IMR-90 (cell line): ENCODE results near the gene CES2. TPM values are rescaled to one million over a fixed set of nuclear protein-coding genes. Genes with fewer than 3 reads are reported as not detected.
"Not testable (repeated sequence)": the region's sequence is repeated elsewhere in the genome, so short reads cannot be mapped to it uniquely, and the experiment has no call there.

Experiments used
- ATAC-seq: fragments of 200-7000 bp; cut with Tn5 transposase; 2 replicates; pipeline ENCODE4 v1.9.1; 2020; ENCODE audit warnings: low read depth, mild to moderate bottlenecking, moderate library complexity
- BruUV-seq: library from RNA; stranded (reverse); fragments of 400-500 nt; replicated peaks from 2 replicates; lab custom pipeline; 2021; lab: Mats Ljungman, UMichigan
- CTCF ChIA-PET: fragments of 300-600 bp; formaldehyde crosslinking; extraction: SDS; loops from one replicate; lab custom pipeline; 2021; ENCODE audit warnings: antibody characterized with exemption; lab: Yijun Ruan, JAX
- POLR2A ChIA-PET: fragments of 300-600 bp; sonication (Branson Sonifier 250); formaldehyde crosslinking; loops from one replicate; lab custom pipeline; 2022; ENCODE audit warnings: antibody characterized with exemption; ENCODE audit not compliant: unreplicated experiment; lab: Charles Lee
- DNase-seq: peaks from one replicate; pipeline ENCODE4 v3.0.0; 2013
- H2AFZ ChIP-seq: replicated peaks from 2 replicates; pipeline ENCODE3; 2013; ENCODE audit warnings: low read length, mild to moderate bottlenecking; ENCODE audit not compliant: poor library complexity
- H2AK5ac ChIP-seq: 2 replicates; pipeline ENCODE4 v1.6.1; 2013; ENCODE audit warnings: low read depth, low read length, inconsistent platforms
- H2AK9ac ChIP-seq: replicated peaks from 2 replicates; pipeline ENCODE3; 2013; ENCODE audit warnings: mild to moderate bottlenecking, low read depth, low read length, moderate library complexity; ENCODE audit not compliant: poor library complexity
- H2BK120ac ChIP-seq: 2 replicates; pipeline ENCODE4 v1.6.1; 2013; ENCODE audit warnings: low read depth, low read length, inconsistent platforms
- H2BK15ac ChIP-seq: 3 replicates; pipeline ENCODE4 v1.6.1; 2013; ENCODE audit warnings: low read depth, low read length, inconsistent platforms
- H2BK20ac ChIP-seq: 2 replicates; pipeline ENCODE4 v1.6.1; 2013; ENCODE audit warnings: low read depth, mild to moderate bottlenecking, inconsistent platforms, low read length, moderate library complexity
- H2BK5ac ChIP-seq: 2 replicates; pipeline ENCODE4 v1.6.1; 2013; ENCODE audit warnings: mild to moderate bottlenecking, low read depth, low read length, inconsistent platforms; ENCODE audit not compliant: poor library complexity, severe bottlenecking
- H3K14ac ChIP-seq: replicated peaks from 2 replicates; pipeline ENCODE4 v1.6.1; 2013; ENCODE audit warnings: low read depth, low read length, inconsistent platforms
- H3K18ac ChIP-seq: 2 replicates; pipeline ENCODE4 v1.6.1; 2013; ENCODE audit warnings: low read depth, low read length, control low read depth
- H3K23ac ChIP-seq: 2 replicates; pipeline ENCODE4 v1.6.1; 2013; ENCODE audit warnings: low read depth, low read length, inconsistent platforms
- H3K27ac ChIP-seq: 2 replicates; pipeline ENCODE4 v1.5.1; 2013; ENCODE audit warnings: mild to moderate bottlenecking, control low read depth, low read length; ENCODE audit not compliant: insufficient read depth
- H3K27me3 ChIP-seq: 2 replicates; pipeline ENCODE4 v1.6.1; 2013; ENCODE audit warnings: low read length; ENCODE audit not compliant: control insufficient read depth, insufficient read depth
- H3K36me3 ChIP-seq: 2 replicates; pipeline ENCODE4 v1.6.1; 2013; ENCODE audit warnings: low read length, mixed read lengths; ENCODE audit not compliant: control insufficient read depth, insufficient read depth
- H3K4ac ChIP-seq: 2 replicates; pipeline ENCODE4 v1.6.1; 2013; ENCODE audit warnings: low read depth, low read length, inconsistent platforms
- H3K4me1 ChIP-seq: 2 replicates; pipeline ENCODE4 v1.6.1; 2013; ENCODE audit warnings: low read length, mixed read lengths; ENCODE audit not compliant: control insufficient read depth, insufficient read depth
- H3K4me2 ChIP-seq: 2 replicates; pipeline ENCODE4 v1.6.1; 2013; ENCODE audit warnings: low read depth, mild to moderate bottlenecking, control low read depth, low read length, moderate library complexity
- H3K4me3 ChIP-seq: 2 replicates; pipeline ENCODE4 v1.5.1; 2013; ENCODE audit warnings: low read depth, mild to moderate bottlenecking, control low read depth, low read length, moderate library complexity; ENCODE audit not compliant: insufficient read depth
- H3K56ac ChIP-seq: 2 replicates; pipeline ENCODE4 v1.6.1; 2013; ENCODE audit warnings: low read length, inconsistent platforms; ENCODE audit not compliant: insufficient read depth; ENCODE audit errors: extremely low read depth
- H3K79me1 ChIP-seq, 2 experiments: 2 replicates each; pipeline ENCODE4 v1.6.1; 2013; ENCODE audit warnings: low read length in 2 of 2, inconsistent platforms in 1 of 2, low read depth in 1 of 2
- H3K9ac ChIP-seq: 2 replicates; pipeline ENCODE4 v1.6.1; 2013; ENCODE audit warnings: low read depth, low read length, control low read depth
- H3K9me1 ChIP-seq: 2 replicates; pipeline ENCODE4 v1.6.1; 2013; ENCODE audit warnings: low read length, inconsistent platforms; ENCODE audit not compliant: insufficient read depth
- H3K9me3 ChIP-seq: 2 replicates; pipeline ENCODE4 v1.6.1; 2013; ENCODE audit warnings: low read length; ENCODE audit not compliant: control insufficient read depth, insufficient read depth
- H4K20me1 ChIP-seq: 2 replicates; pipeline ENCODE4 v1.6.1; 2013; ENCODE audit warnings: low read length, inconsistent platforms; ENCODE audit not compliant: insufficient read depth
- H4K5ac ChIP-seq: 2 replicates; pipeline ENCODE4 v1.6.1; 2013; ENCODE audit warnings: mild to moderate bottlenecking, low read depth, low read length, control low read depth
- H4K8ac ChIP-seq, 2 experiments: 2 replicates each; pipeline ENCODE4 v1.6.1; 2013; ENCODE audit warnings: low read depth in 2 of 2, low read length in 2 of 2, control low read depth in 1 of 2, inconsistent platforms in 1 of 2
- H4K91ac ChIP-seq: 2 replicates; pipeline ENCODE4 v1.6.1; 2013; ENCODE audit warnings: low read depth, low read length, inconsistent platforms; ENCODE audit not compliant: insufficient read depth
- WGBS, 2 experiments: methylation state at CpG; one replicate each; pipeline versions ENCODE4 v1.1.5 to v1.1.7; 2013; ENCODE audit warnings: missing lambda C conversion rate in 2 of 2; ENCODE audit not compliant: insufficient read length in 1 of 2; ENCODE audit errors: extremely low coverage in 2 of 2; 5-methylcytosine and 5-hydroxymethylcytosine counted together
- dilution Hi-C: fragments of 300-500 bp; cut with HindIII; formaldehyde crosslinking; loops from one replicate; pipeline ENCODE4 v1.14.3; 2018; ENCODE audit warnings: low sequenced_read_pairs; ENCODE audit not compliant: unreplicated experiment
- in situ Hi-C: fragments of 300-500 bp; cut with MboI; formaldehyde crosslinking; loops from 3 replicates; pipeline ENCODE4 v1.14.3; 2019; ENCODE audit warnings: low sequenced_read_pairs, inconsistent platforms, mixed read lengths
- intact Hi-C: fragments of 100-400 bp; cut with micrococcal nuclease; formaldehyde crosslinking; loops from 2 replicates; pipeline ENCODE4 v1.10.0; 2022
- polyA plus RNA-seq, 3 experiments: library from polyadenylated mRNA; depleted of rRNA; stranded (reverse); fragments of >200 nt; gene quantifications; 2 replicates each; pipeline ENCODE4 v1.2.3, GENCODE V29; 2012; ENCODE audit warnings: low replicate concordance in 1 of 3
- total RNA-seq: library from RNA; depleted of rRNA; stranded (reverse); fragments of >200 nt; gene quantifications from 2 replicates; pipeline ENCODE4 v1.2.3, GENCODE V29; 2012

The CES2 gene
- total and polyA plus RNA-seq, 2 of the 4 experiments (the other 2 are of a cell fraction): 15.1 to 23.2 TPM

- H3K4me2 ChIP-seq, H3K18ac ChIP-seq, H2AK5ac ChIP-seq, H2BK120ac ChIP-seq, H4K5ac ChIP-seq, intact Hi-C loops, H3K9me1 ChIP-seq, H3K4me1 ChIP-seq, BruUV-seq, H3K23ac ChIP-seq, dilution Hi-C loops, H2BK15ac ChIP-seq, H3K4ac ChIP-seq, DNase-seq, H2BK20ac ChIP-seq, POLR2A ChIA-PET, H2AK9ac ChIP-seq, H3K9me3 ChIP-seq, in situ Hi-C loops, H3K4me3 ChIP-seq, H3K56ac ChIP-seq, ATAC-seq, H3K14ac ChIP-seq, H2AFZ ChIP-seq, H3K9ac ChIP-seq, H4K91ac ChIP-seq, H2BK5ac ChIP-seq, H4K8ac ChIP-seq, H3K27ac ChIP-seq, H4K20me1 ChIP-seq: not testable (repeated sequence)
- peaks cover 14% of the 10 kb centered on the region; the same call in 1 of the 2 replicates for H3K27me3 ChIP-seq
- WGBS, 2 experiments: 90% methylated on average over 5 of the region's 9 CpGs; no CpG with 5 or more reads in 1 of the 2 experiments
- peaks cover 40% of the 10 kb centered on the region for H3K36me3 ChIP-seq
- CTCF ChIA-PET: interaction anchor here (2.7 kb wide), 1 partner anchor 50 kb away, joined by 11 read pairs; no protein-coding TSS in a partner anchor
- peaks cover 0 to 12% of the 10 kb centered on the region in 2 experiments; a peak in 3 of 4 replicates for H3K79me1 ChIP-seq
These were observed 9.7 kb downstream of the CES2 start for GRCh38 chr16:66944971-66945370.
